Ishikawa (cell line): ENCODE measurements around the gene HMX2.

Experiments
- CEBPB ChIP-seq: IDR thresholded peaks from 2 replicates; pipeline ENCODE4 v1.6.1; 2012
- CREB1 ChIP-seq: IDR thresholded peaks from 2 replicates; pipeline ENCODE4 v1.6.1; 2012; ENCODE audit warnings: low read depth
- EGR1 ChIP-seq: IDR thresholded peaks from 2 replicates; pipeline ENCODE4 v1.6.1; 2012
- EP300 ChIP-seq: IDR thresholded peaks from 2 replicates; pipeline ENCODE4 v1.6.1; 2012; ENCODE audit warnings: borderline replicate concordance
- FOXM1 ChIP-seq: IDR thresholded peaks from 2 replicates; pipeline ENCODE4 v1.6.1; 2012; ENCODE audit warnings: low read depth, borderline replicate concordance
- MAX ChIP-seq: IDR thresholded peaks from 2 replicates; pipeline ENCODE4 v1.6.1; 2012
- NFIC ChIP-seq: IDR thresholded peaks from 2 replicates; pipeline ENCODE4 v1.6.1; 2012
- RAD21 ChIP-seq: IDR thresholded peaks from 2 replicates; pipeline ENCODE4 v1.6.1; 2012; ENCODE audit warnings: low read depth
- REST ChIP-seq: IDR thresholded peaks from 2 replicates; pipeline ENCODE4 v1.6.1; 2012; ENCODE audit warnings: low read depth, mild to moderate bottlenecking
- TAF1 ChIP-seq: IDR thresholded peaks from 2 replicates; pipeline ENCODE4 v1.6.1; 2012; ENCODE audit warnings: low read depth, mild to moderate bottlenecking
- TCF12 ChIP-seq: IDR thresholded peaks from 2 replicates; pipeline ENCODE4 v1.6.1; 2012; ENCODE audit warnings: low read depth
- TEAD4 ChIP-seq: IDR thresholded peaks from 2 replicates; pipeline ENCODE4 v1.6.1; 2012
- USF1 ChIP-seq: IDR thresholded peaks from 2 replicates; pipeline ENCODE4 v1.6.1; 2012
- YY1 ChIP-seq: IDR thresholded peaks from 2 replicates; pipeline ENCODE4 v1.6.1; 2012; ENCODE audit warnings: low read depth

GRCh38 chr10:123146013-123146893, 1.7 kb upstream of the HMX2 start:
- no peak for TF ChIP-seq CEBPB
- TF ChIP-seq YY1: no peak
- no peak for TF ChIP-seq REST
- no peak for TF ChIP-seq MAX
- TF ChIP-seq FOXM1: no peak
- no peak for TF ChIP-seq TCF12
- TF ChIP-seq USF1: no peak
- TF ChIP-seq RAD21: no peak
- no peak for TF ChIP-seq EP300
- TF ChIP-seq TAF1: no peak
- no peak for TF ChIP-seq NFIC
- TF ChIP-seq TEAD4: no peak
- TF ChIP-seq CREB1: no peak
- TF ChIP-seq EGR1: no peak
